Sigmoid colon (tissue), 7 donors: ENCODE data around the gene GAD2. TPM values are rescaled to one million over a fixed set of nuclear protein-coding genes. Genes with fewer than 3 reads are reported as not detected.

Source experiments
- DNase-seq: peaks from one replicate; pipeline ENCODE4 v3.0.0-alpha.2; 2019
- H3K27ac ChIP-seq, 4 donors: fragments of 200-600 bp; sonication (generic); one replicate each; pipeline ENCODE4 v1.5.1; 2016 to 2019; ENCODE audit warnings: mild to moderate bottlenecking in 1 of 4
- H3K27me3 ChIP-seq, 3 donors: fragments of 200-600 bp; sonication (generic); one replicate each; pipeline ENCODE4 v1.5.1; 2019; ENCODE audit warnings: mild to moderate bottlenecking in 1 of 3
- H3K36me3 ChIP-seq, 4 donors: fragments of 200-600 bp; sonication (generic); one replicate each; pipeline ENCODE4 v1.5.1; 2016 to 2019
- H3K4me1 ChIP-seq, 4 donors: fragments of 200-600 bp; sonication (generic); one replicate each; pipeline ENCODE4 v1.5.1; 2017 to 2019
- H3K4me3 ChIP-seq, 4 donors: fragments of 200-600 bp; sonication (generic); one replicate each; pipeline ENCODE4 v1.5.1; 2017 to 2019; ENCODE audit warnings: mild to moderate bottlenecking in 2 of 4, moderate library complexity in 1 of 4
- H3K9me3 ChIP-seq, 4 donors: fragments of 200-600 bp in 3 of 4; sonication (generic) in 3 of 4; one replicate each; pipeline versions ENCODE4 v1.5.1 to v1.6.1; 2013 to 2019
- CTCF ChIP-seq, 4 experiments: fragments of 450-650 bp in 3 of 4; fragments of 200-600 bp in 1 of 4; IDR thresholded peaks; one replicate each; pipeline ENCODE4 v1.5.1; 2016 to 2019; ENCODE audit warnings: antibody characterized with exemption in 4 of 4, mild to moderate bottlenecking in 3 of 4, moderate library complexity in 2 of 4
- EP300 ChIP-seq, 4 donors: sonication (generic); formaldehyde crosslinking; IDR thresholded peaks; one replicate each; pipeline ENCODE4 v1.6.1; 2017; ENCODE audit warnings: antibody characterized with exemption in 4 of 4
- POLR2A ChIP-seq, 2 donors: fragments of 450-650 bp; IDR thresholded peaks; one replicate each; pipeline ENCODE4 v1.6.1; 2016; ENCODE audit warnings: antibody characterized with exemption in 2 of 2, mild to moderate bottlenecking in 2 of 2, moderate library complexity in 2 of 2
- POLR2AphosphoS5 ChIP-seq, 4 donors: sonication (generic); formaldehyde crosslinking; IDR thresholded peaks; one replicate each; pipeline ENCODE4 v1.6.1; 2017; ENCODE audit warnings: antibody characterized with exemption in 4 of 4
- WGBS, 2 donors: extraction: QIAGEN DNeasy Blood & Tissue Kit; methylation state at CpG; one replicate each; pipeline ENCODE4 v1.1.7; 2013; 5-methylcytosine and 5-hydroxymethylcytosine counted together
- intact Hi-C: fragments of 100-400 bp; cut with DNase I; formaldehyde crosslinking; loops from one replicate; pipeline ENCODE4 v1.15.1; 2023
- polyA plus RNA-seq, 3 donors: library from polyadenylated mRNA; stranded (reverse); fragments of 200-250 nt; gene quantifications; one replicate each; pipeline ENCODE4 v1.2.3, GENCODE V29; 2013
- total RNA-seq, 4 donors: library from RNA; depleted of rRNA; stranded (reverse); fragments of >200 nt; gene quantifications; one replicate each; pipeline ENCODE4 v1.1.0, GENCODE V29; 2016
- donor health status: healthy with polysubstance abuse.
- donor health status: Bipolar disorder and iron deficiency.
- donor health status: healthy.

Gene GAD2
- total and polyA plus RNA-seq, 7 donors: not detected

GRCh38 chr10:26296360-26296759 lies 79.8 kb downstream of the GAD2 start:
- H3K9me3 ChIP-seq: no peaks in the 10 kb centered on the region
- H3K27ac ChIP-seq: no peak overlapping the region
- no peak for DNase-seq
- no peaks in the 10 kb centered on the region for H3K36me3 ChIP-seq
- no peaks in the 10 kb centered on the region for H3K4me1 ChIP-seq
- TF ChIP-seq CTCF (IDR thresholded peaks at IDR 0.05): no peak
- no peak for TF ChIP-seq POLR2A (IDR thresholded peaks at IDR 0.05)
- TF ChIP-seq EP300 (IDR thresholded peaks at IDR 0.05): no peak
- TF ChIP-seq POLR2AphosphoS5 (IDR thresholded peaks at IDR 0.05): no peak
- 59 to 80% methylated on average over 3 of the region's 3 CpGs for WGBS, 2 donors
- intact Hi-C loops: no loop called here
- H3K27me3 ChIP-seq: peaks cover 0 to 5% (median 0%) of the 10 kb centered on the region in 3 donors
- H3K4me3 ChIP-seq: no peak overlapping the region

- intact Hi-C loops: no loop called here
- H3K4me1 ChIP-seq: no peaks in the 10 kb centered on the region
- H3K9me3 ChIP-seq: no peaks in the 10 kb centered on the region
- 51 to 70% methylated on average over 2 of the region's 2 CpGs for WGBS, 2 donors
- H3K4me3 ChIP-seq: no peak overlapping the region
- H3K36me3 ChIP-seq: no peaks in the 10 kb centered on the region
- no peaks in the 10 kb centered on the region for H3K27me3 ChIP-seq
- no peak overlapping the region for H3K27ac ChIP-seq
- TF ChIP-seq POLR2A (IDR thresholded peaks at IDR 0.05): no peak
- no peak for TF ChIP-seq POLR2AphosphoS5 (IDR thresholded peaks at IDR 0.05)
- no peak for TF ChIP-seq CTCF (IDR thresholded peaks at IDR 0.05)
- TF ChIP-seq EP300 (IDR thresholded peaks at IDR 0.05): no peak
- no peak for DNase-seq
Measured at GRCh38 chr10:26300001-26300400, 83.4 kb downstream of the GAD2 start.

GRCh38 chr10:26303366-26303765 lies 86.8 kb downstream of the GAD2 start:
- Histone ChIP-seq H3K36me3 (no peaks in the 10 kb centered on the region), H3K4me3 (no peak overlapping the region), H3K27ac (no peak overlapping the region), H3K27me3 (no peaks in the 10 kb centered on the region), H3K9me3 (no peaks in the 10 kb centered on the region), H3K4me1 (no peaks in the 10 kb centered on the region)
- intact Hi-C loops: no loop called here
- no peak for DNase-seq
- no peak for TF ChIP-seq POLR2A (IDR thresholded peaks at IDR 0.05)

- Histone ChIP-seq H3K4me3 (no peak overlapping the region), H3K27me3 (peaks cover 0 to 3% (median 0%) of the 10 kb centered on the region in 3 donors), H3K27ac (no peak overlapping the region), H3K9me3 (no peaks in the 10 kb centered on the region), H3K36me3 (no peaks in the 10 kb centered on the region), H3K4me1 (no peaks in the 10 kb centered on the region)
- intact Hi-C loops: no loop called here
- no peak for TF ChIP-seq CTCF (IDR thresholded peaks at IDR 0.05)
- TF ChIP-seq EP300 (IDR thresholded peaks at IDR 0.05): no peak
- no peak for TF ChIP-seq POLR2AphosphoS5 (IDR thresholded peaks at IDR 0.05)
- TF ChIP-seq POLR2A (IDR thresholded peaks at IDR 0.05): no peak
- 33 to 39% methylated on average over 3 of the region's 3 CpGs for WGBS, 2 donors
- DNase-seq: no peak
Measured at GRCh38 chr10:26310361-26310760, 93.8 kb downstream of the GAD2 start.

- no peaks in the 10 kb centered on the region for H3K36me3 ChIP-seq
- H3K9me3 ChIP-seq: no peaks in the 10 kb centered on the region
- intact Hi-C loops: no loop called here
- H3K4me1 ChIP-seq: no peaks in the 10 kb centered on the region
- no peak overlapping the region for H3K4me3 ChIP-seq
- no peak for DNase-seq
- no peak overlapping the region for H3K27ac ChIP-seq
- H3K27me3 ChIP-seq: peaks cover 0 to 3% (median 0%) of the 10 kb centered on the region in 3 donors
- no peak for TF ChIP-seq EP300 (IDR thresholded peaks at IDR 0.05)
- no peak for TF ChIP-seq POLR2A (IDR thresholded peaks at IDR 0.05)
- no peak for TF ChIP-seq POLR2AphosphoS5 (IDR thresholded peaks at IDR 0.05)
- whole genome bisulfite sequencing, 2 donors: 50 to 56% methylated on average over 6 of the region's 6 CpGs
Measured at GRCh38 chr10:26311383-26311940, 94.9 kb downstream of the GAD2 start.
